Sigmoid colon (tissue), 7 donors: ENCODE measurements around the gene BBX. TPM values are rescaled to one million over a fixed set of nuclear protein-coding genes. Genes with fewer than 3 reads are reported as not detected.
A peak's percentile ranks its signal among the peaks of the same experiment; 100 is the strongest.

Source experiments
- DNase-seq: peaks from one replicate; pipeline ENCODE4 v3.0.0-alpha.2; 2019
- H3K27ac ChIP-seq, 4 donors: fragments of 200-600 bp; sonication (generic); one replicate each; pipeline ENCODE4 v1.5.1; 2016 to 2019; ENCODE audit warnings: mild to moderate bottlenecking in 1 of 4
- H3K27me3 ChIP-seq, 3 donors: fragments of 200-600 bp; sonication (generic); one replicate each; pipeline ENCODE4 v1.5.1; 2019; ENCODE audit warnings: mild to moderate bottlenecking in 1 of 3
- H3K36me3 ChIP-seq, 4 donors: fragments of 200-600 bp; sonication (generic); one replicate each; pipeline ENCODE4 v1.5.1; 2016 to 2019
- H3K4me1 ChIP-seq, 4 donors: fragments of 200-600 bp; sonication (generic); one replicate each; pipeline ENCODE4 v1.5.1; 2017 to 2019
- H3K4me3 ChIP-seq, 4 donors: fragments of 200-600 bp; sonication (generic); one replicate each; pipeline ENCODE4 v1.5.1; 2017 to 2019; ENCODE audit warnings: mild to moderate bottlenecking in 2 of 4, moderate library complexity in 1 of 4
- H3K9me3 ChIP-seq, 4 donors: fragments of 200-600 bp in 3 of 4; sonication (generic) in 3 of 4; one replicate each; pipeline versions ENCODE4 v1.5.1 to v1.6.1; 2013 to 2019
- EP300 ChIP-seq, 4 donors: sonication (generic); formaldehyde crosslinking; IDR thresholded peaks; one replicate each; pipeline ENCODE4 v1.6.1; 2017; ENCODE audit warnings: antibody characterized with exemption in 4 of 4
- POLR2A ChIP-seq, 2 donors: fragments of 450-650 bp; IDR thresholded peaks; one replicate each; pipeline ENCODE4 v1.6.1; 2016; ENCODE audit warnings: antibody characterized with exemption in 2 of 2, mild to moderate bottlenecking in 2 of 2, moderate library complexity in 2 of 2
- POLR2AphosphoS5 ChIP-seq, 4 donors: sonication (generic); formaldehyde crosslinking; IDR thresholded peaks; one replicate each; pipeline ENCODE4 v1.6.1; 2017; ENCODE audit warnings: antibody characterized with exemption in 4 of 4
- WGBS, 2 donors: extraction: QIAGEN DNeasy Blood & Tissue Kit; methylation state at CpG; one replicate each; pipeline ENCODE4 v1.1.7; 2013; 5-methylcytosine and 5-hydroxymethylcytosine counted together
- intact Hi-C: fragments of 100-400 bp; cut with DNase I; formaldehyde crosslinking; loops from one replicate; pipeline ENCODE4 v1.15.1; 2023
- polyA plus RNA-seq, 3 donors: library from polyadenylated mRNA; stranded (reverse); fragments of 200-250 nt; gene quantifications; one replicate each; pipeline ENCODE4 v1.2.3, GENCODE V29; 2013
- total RNA-seq, 4 donors: library from RNA; depleted of rRNA; stranded (reverse); fragments of >200 nt; gene quantifications; one replicate each; pipeline ENCODE4 v1.1.0, GENCODE V29; 2016
- TF ChIP-seq, protein P1 (sequence below), 4 experiments: fragments of 450-650 bp in 3 of 4; fragments of 200-600 bp in 1 of 4; IDR thresholded peaks; one replicate each; pipeline ENCODE4 v1.5.1; 2016 to 2019; ENCODE audit warnings: antibody characterized with exemption in 4 of 4, mild to moderate bottlenecking in 3 of 4, moderate library complexity in 2 of 4
- donor health status: healthy with polysubstance abuse.
- donor health status: Bipolar disorder and iron deficiency.
- donor health status: healthy.

Gene BBX
- total and polyA plus RNA-seq, 7 donors, result 3.0 to 93.3 (median 71.1) TPM

DNA sequence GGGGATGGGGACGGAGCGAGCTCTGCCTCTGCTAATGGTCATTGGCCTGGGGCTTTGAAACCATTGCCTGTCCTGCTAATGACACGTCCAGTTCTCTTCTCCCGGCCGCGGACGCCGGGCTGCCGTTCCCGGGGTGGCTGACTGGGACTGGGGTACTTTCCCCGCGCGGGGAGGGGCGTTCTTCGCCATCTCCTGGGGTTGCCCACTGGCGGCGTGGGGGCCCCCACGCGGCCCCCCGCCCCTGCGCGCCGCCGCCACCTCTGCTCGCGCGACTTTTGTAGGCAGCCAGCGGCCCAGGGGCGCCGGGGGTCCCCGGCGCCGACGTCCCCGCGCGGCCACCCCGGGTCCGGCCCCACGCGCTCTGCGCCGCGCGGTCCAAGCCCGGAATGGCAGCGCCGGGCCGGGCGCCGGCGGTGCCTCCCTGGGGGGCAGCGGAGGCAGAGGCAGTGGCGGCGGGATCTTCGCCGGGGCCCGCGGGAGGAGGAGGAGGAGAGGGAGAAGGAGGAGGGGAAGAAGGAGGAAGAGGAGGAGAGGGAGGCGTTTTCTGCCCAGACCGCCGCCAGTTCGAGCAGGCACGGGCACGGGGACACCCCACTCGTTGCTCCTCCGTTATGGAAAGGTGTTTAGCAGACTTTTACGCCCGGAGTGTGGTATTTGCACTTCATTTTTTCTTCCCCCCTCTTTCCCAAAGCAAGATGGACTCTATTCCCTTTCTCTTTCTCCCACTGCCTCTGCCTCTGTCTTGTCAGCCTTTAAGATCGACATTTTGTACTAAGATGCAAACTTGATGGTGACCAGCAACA is 2.3 kb downstream of the BBX start:
- peaks cover 0 to 5% (median 0%) of the 10 kb centered on the region in 4 donors for H3K36me3 ChIP-seq
- peak overlapping the region; percentile 62 to 98 (median 92) for H3K4me3 ChIP-seq
- WGBS, 2 donors, result 1% methylated on average over 70 of the region's 70 CpGs
- TF ChIP-seq, protein P1, sequence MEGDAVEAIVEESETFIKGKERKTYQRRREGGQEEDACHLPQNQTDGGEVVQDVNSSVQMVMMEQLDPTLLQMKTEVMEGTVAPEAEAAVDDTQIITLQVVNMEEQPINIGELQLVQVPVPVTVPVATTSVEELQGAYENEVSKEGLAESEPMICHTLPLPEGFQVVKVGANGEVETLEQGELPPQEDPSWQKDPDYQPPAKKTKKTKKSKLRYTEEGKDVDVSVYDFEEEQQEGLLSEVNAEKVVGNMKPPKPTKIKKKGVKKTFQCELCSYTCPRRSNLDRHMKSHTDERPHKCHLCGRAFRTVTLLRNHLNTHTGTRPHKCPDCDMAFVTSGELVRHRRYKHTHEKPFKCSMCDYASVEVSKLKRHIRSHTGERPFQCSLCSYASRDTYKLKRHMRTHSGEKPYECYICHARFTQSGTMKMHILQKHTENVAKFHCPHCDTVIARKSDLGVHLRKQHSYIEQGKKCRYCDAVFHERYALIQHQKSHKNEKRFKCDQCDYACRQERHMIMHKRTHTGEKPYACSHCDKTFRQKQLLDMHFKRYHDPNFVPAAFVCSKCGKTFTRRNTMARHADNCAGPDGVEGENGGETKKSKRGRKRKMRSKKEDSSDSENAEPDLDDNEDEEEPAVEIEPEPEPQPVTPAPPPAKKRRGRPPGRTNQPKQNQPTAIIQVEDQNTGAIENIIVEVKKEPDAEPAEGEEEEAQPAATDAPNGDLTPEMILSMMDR (IDR thresholded peaks at IDR 0.05), result no peak
- TF ChIP-seq POLR2AphosphoS5 (IDR thresholded peaks at IDR 0.05) (peak in 2 of 4 donors; percentile 41 to 57), POLR2A (IDR thresholded peaks at IDR 0.05) (no peak), EP300 (IDR thresholded peaks at IDR 0.05) (no peak)
- intact Hi-C loops, result loop anchor here (5.0 to 10.0 kb wide), 5 partner anchors 137 to 1660 kb away; partner anchors contain the start of genes CBLB and IFT57
- peak; percentile 77 for DNase-seq
- H3K27me3 ChIP-seq, result no peaks in the 10 kb centered on the region
- peaks cover 0 to 19% (median 9%) of the 10 kb centered on the region in 4 donors for H3K4me1 ChIP-seq
- H3K9me3 ChIP-seq, result no peaks in the 10 kb centered on the region
- peak overlapping the region; percentile 85 to 98 (median 94) for H3K27ac ChIP-seq

DNA sequence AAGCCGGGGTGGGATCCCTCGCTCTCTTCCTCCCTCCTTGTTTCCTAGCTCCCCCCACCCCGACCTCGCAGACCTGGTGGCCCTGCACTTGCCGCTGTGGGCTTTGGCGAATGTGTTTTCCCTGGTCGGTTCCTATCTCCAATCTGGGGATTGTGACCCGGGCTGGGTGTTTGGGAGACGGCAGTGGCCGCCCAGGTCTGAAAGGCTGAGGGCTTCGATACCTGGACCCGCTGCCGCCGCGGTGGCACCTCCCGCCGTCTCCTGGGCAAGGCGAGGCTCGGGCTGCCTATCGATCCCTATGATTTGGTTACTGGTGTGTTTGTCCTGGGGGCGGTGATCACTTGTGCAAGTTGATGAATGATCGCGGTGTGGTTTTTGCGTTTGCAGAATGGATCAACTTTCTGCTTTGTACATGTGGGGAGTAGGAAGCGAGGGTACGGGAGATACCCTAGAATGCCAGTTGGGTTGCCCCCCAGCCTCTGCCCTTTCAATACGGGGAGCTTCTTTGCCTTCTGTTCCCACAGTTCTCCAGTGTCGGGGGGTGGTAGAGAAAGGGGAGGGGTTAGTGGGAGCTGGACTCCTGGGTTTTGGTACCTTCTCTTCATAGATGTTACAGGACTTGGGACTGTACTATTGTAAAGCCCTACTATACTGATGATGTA is 3.0 kb downstream of the BBX start:
- Histone ChIP-seq H3K27me3 (no peaks in the 10 kb centered on the region), H3K9me3 (no peaks in the 10 kb centered on the region), H3K4me1 (peaks cover 0 to 19% (median 9%) of the 10 kb centered on the region in 4 donors), H3K36me3 (peaks cover 0 to 5% (median 0%) of the 10 kb centered on the region in 4 donors), H3K27ac (peak overlapping the region; percentile 85 to 98 (median 94)), H3K4me3 (peak overlapping the region; percentile 62 to 98 (median 92))
- intact Hi-C loops, result loop anchor here (5.0 to 10.0 kb wide), 3 partner anchors 152 to 1661 kb away; partner anchors contain the start of gene CBLB
- no peak for DNase-seq
- WGBS, 2 donors, result 1 to 4% methylated on average over 28 of the region's 28 CpGs
- no peak for TF ChIP-seq EP300 (IDR thresholded peaks at IDR 0.05)
- no peak for TF ChIP-seq POLR2A (IDR thresholded peaks at IDR 0.05)
- TF ChIP-seq, protein P1 (IDR thresholded peaks at IDR 0.05), result no peak
- no peak for TF ChIP-seq POLR2AphosphoS5 (IDR thresholded peaks at IDR 0.05)

DNA sequence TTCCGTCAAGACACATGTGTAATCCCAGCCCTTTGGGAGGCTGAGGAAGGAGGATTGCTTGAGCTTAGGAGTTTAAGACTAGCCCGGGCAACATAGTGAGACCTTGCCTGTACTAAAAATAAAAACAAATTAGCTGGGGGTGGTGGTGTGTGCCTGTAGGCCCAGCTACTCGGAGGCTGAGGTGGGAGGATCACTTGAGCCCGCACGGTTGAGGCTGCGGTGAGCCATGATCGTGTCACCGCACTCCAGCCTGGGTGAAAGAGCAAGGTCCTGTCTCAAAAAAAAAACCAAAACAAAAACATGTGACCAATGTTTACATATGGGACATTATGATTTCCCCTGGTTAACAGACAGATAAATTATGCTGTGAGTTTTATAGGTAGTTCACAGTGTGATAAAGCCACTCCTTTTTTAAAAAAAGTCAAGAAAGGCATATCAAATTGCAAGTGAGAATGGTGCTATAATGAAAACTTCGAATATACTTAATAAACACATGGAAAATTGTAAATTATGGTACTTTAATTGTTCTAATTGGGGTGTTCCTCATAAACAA is 9.2 kb downstream of the BBX start:
- 51 to 87% methylated on average over 9 of the region's 9 CpGs for WGBS, 2 donors

DNA sequence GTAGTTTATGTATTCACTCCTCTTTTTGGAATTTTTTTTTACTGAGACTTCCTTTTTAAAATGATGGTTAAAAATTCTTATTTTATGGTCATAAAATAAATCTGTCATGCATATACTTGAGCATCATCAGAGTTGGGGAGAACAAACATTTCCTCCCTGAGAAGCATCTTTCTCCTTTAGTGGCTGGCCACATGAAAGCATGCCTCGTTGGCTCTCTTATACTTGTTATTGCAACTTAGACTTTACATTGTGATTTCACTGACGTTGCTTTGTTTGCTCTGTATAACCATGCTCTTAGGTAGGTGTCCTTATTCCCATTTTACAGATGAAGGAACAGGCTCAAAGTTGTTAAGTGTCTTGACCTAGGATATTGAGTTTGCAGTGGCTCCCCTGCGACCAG is 18.1 kb downstream of the BBX start:
- peak overlapping the region in 2 of 4 donors; percentile 42 to 66 for H3K27ac ChIP-seq
- intact Hi-C loops, result no loop called here
- no peaks in the 10 kb centered on the region for H3K36me3 ChIP-seq
- WGBS, 2 donors, result 75 to 80% methylated on average over 3 of the region's 3 CpGs
- H3K4me3 ChIP-seq, result no peak overlapping the region
- TF ChIP-seq POLR2AphosphoS5 (IDR thresholded peaks at IDR 0.05), result no peak
- TF ChIP-seq, protein P1 (IDR thresholded peaks at IDR 0.05), result no peak
- TF ChIP-seq EP300 (IDR thresholded peaks at IDR 0.05), result no peak
- no peak for TF ChIP-seq POLR2A (IDR thresholded peaks at IDR 0.05)
- no peaks in the 10 kb centered on the region for H3K9me3 ChIP-seq
- DNase-seq, result no peak
- H3K4me1 ChIP-seq, result peaks cover 0 to 37% (median 19%) of the 10 kb centered on the region in 4 donors
- H3K27me3 ChIP-seq, result no peaks in the 10 kb centered on the region

More for the DNA sequence above, 9.2 kb downstream of the BBX start:
- intact Hi-C loops, result no loop called here
- Histone ChIP-seq H3K4me3 (no peak overlapping the region), H3K27me3 (no peaks in the 10 kb centered on the region), H3K4me1 (no peaks in the 10 kb centered on the region), H3K27ac (no peak overlapping the region), H3K36me3 (peaks cover 0 to 3% (median 0%) of the 10 kb centered on the region in 4 donors), H3K9me3 (no peaks in the 10 kb centered on the region)
- no peak for DNase-seq
- TF ChIP-seq POLR2AphosphoS5 (IDR thresholded peaks at IDR 0.05) (no peak), POLR2A (IDR thresholded peaks at IDR 0.05) (no peak), EP300 (IDR thresholded peaks at IDR 0.05) (no peak)
- TF ChIP-seq, protein P1 (IDR thresholded peaks at IDR 0.05), result no peak
